HCT116 (cell line): ENCODE measurements around the gene KATNIP. TPM values are rescaled to one million over a fixed set of nuclear protein-coding genes. Genes with fewer than 3 reads are reported as not detected.

Experiments used
- ATAC-seq: fragments of 200-7000 bp; cut with Tn5 transposase; 2 replicates; pipeline ENCODE4 v1.9.1; 2020; ENCODE audit warnings: mild to moderate bottlenecking, moderate library complexity
- BruUV-seq: library from RNA; stranded (reverse); fragments of 400-500 nt; replicated peaks from 2 replicates; lab custom pipeline; 2021; lab: Mats Ljungman, UMichigan
- CTCF ChIA-PET: fragments of 300-600 bp; sonication (Branson Sonifier 250); formaldehyde crosslinking; loops from one replicate; lab custom pipeline; 2021; ENCODE audit warnings: antibody characterized with exemption; lab: Charles Lee
- POLR2A ChIA-PET: fragments of 300-600, 350-600 bp; sonication (Branson Sonifier 250); formaldehyde crosslinking; loops from one replicate; lab custom pipeline; 2021; ENCODE audit warnings: antibody characterized with exemption; lab: Charles Lee
- RAD21 ChIA-PET, 2 experiments: fragments of 300-600 bp; sonication (Branson Sonifier 250); formaldehyde crosslinking; loops; one replicate each; lab custom pipeline; 2023; ENCODE audit warnings: low total read pairs in 2 of 2; ENCODE audit not compliant: uncharacterized antibody in 2 of 2, unreplicated experiment in 2 of 2, low non-redundant PET in 1 of 2; lab: Charles Lee
- DNase-seq: peaks from one replicate; pipeline ENCODE4 v3.0.0-alpha.2; 2010; ENCODE audit warnings: low read depth, low spot score
- H2AFZ ChIP-seq: fragments of 200-600 bp; shearing (Covaris generic), sonication (generic); 2 replicates; pipeline ENCODE4 v1.6.1; 2017; ENCODE audit warnings: low read depth, mixed run types, mixed read lengths, antibody characterized with exemption, low read length; ENCODE audit not compliant: poor library complexity, severe bottlenecking
- H3K27ac ChIP-seq: 2 replicates; pipeline ENCODE4 v1.5.1; 2012; ENCODE audit warnings: low read depth, low read length
- H3K27me3 ChIP-seq: fragments of 200-600 bp; sonication (generic); 2 replicates; pipeline ENCODE4 v1.6.1; 2016; ENCODE audit warnings: mixed run types, low read length, mixed read lengths; ENCODE audit not compliant: insufficient read depth
- H3K36me3 ChIP-seq, 2 experiments: fragments of 200-500 bp in 1 of 2; fragments of 200-600 bp in 1 of 2; sonication (Bioruptor generic) in 1 of 2; sonication (generic) in 1 of 2; 2 replicates each; pipeline versions ENCODE4 v1.5.1 to v1.6.1; 2014 to 2016; ENCODE audit warnings: low read length in 2 of 2, inconsistent platforms in 1 of 2, mixed read lengths in 1 of 2, mixed run types in 1 of 2; ENCODE audit not compliant: insufficient read depth in 2 of 2, control insufficient read depth in 1 of 2
- H3K4me1 ChIP-seq, 2 experiments: fragments of 200-600 bp in 1 of 2; sonication (generic) in 1 of 2; 2 replicates each; pipeline versions ENCODE4 v1.5.1 to v1.6.1; 2012 to 2017; ENCODE audit warnings: low read length in 2 of 2, inconsistent platforms in 1 of 2, mild to moderate bottlenecking in 1 of 2, mixed read lengths in 1 of 2, mixed run types in 1 of 2, moderate library complexity in 1 of 2; ENCODE audit not compliant: insufficient read depth in 2 of 2, control insufficient read depth in 1 of 2
- H3K4me2 ChIP-seq: fragments of 200-600 bp; sonication (generic); 2 replicates; pipeline ENCODE4 v1.6.1; 2017; ENCODE audit warnings: mixed run types, low read length, mixed read lengths
- H3K4me3 ChIP-seq, 2 experiments: fragments of 200-600 bp in 1 of 2; sonication (generic) in 1 of 2; replicated peaks in 1 of 2; 2 replicates each; pipeline ENCODE4 v1.5.1; 2011 to 2016; ENCODE audit warnings: low read length in 2 of 2, control low read depth in 1 of 2, low read depth in 1 of 2, mild to moderate bottlenecking in 1 of 2, mixed read lengths in 1 of 2, mixed run types in 1 of 2
- H3K79me2 ChIP-seq: fragments of 200-600 bp; sonication (generic); 2 replicates; pipeline ENCODE4 v1.6.1; 2017; ENCODE audit warnings: mild to moderate bottlenecking, mixed run types, low read length, moderate library complexity, mixed read lengths; ENCODE audit not compliant: insufficient read depth
- H3K9ac ChIP-seq: fragments of 200-600 bp; sonication (generic); 2 replicates; pipeline ENCODE4 v1.6.1; 2016; ENCODE audit warnings: low read length, mixed read lengths
- H3K9me2 ChIP-seq: fragments of 200-600 bp; sonication (generic), shearing (Covaris generic); 2 replicates; pipeline ENCODE4 v1.6.1; 2017; ENCODE audit warnings: mixed run types, mild to moderate bottlenecking, moderate library complexity; ENCODE audit not compliant: insufficient read depth
- H3K9me3 ChIP-seq, 2 experiments: fragments of 200-500 bp in 1 of 2; fragments of 200-600 bp in 1 of 2; sonication (Bioruptor generic) in 1 of 2; sonication (generic) in 1 of 2; 2 replicates each; pipeline ENCODE4 v1.6.1; 2014 to 2017; ENCODE audit warnings: low read length in 2 of 2, mixed read lengths in 2 of 2, inconsistent platforms in 1 of 2, low read depth in 1 of 2, mild to moderate bottlenecking in 1 of 2, mixed run types in 1 of 2, moderate library complexity in 1 of 2; ENCODE audit not compliant: control insufficient read depth in 1 of 2, insufficient read depth in 1 of 2
- H4K20me1 ChIP-seq: fragments of 200-600 bp; sonication (generic), shearing (Covaris generic); 2 replicates; pipeline ENCODE4 v1.6.1; 2017; ENCODE audit warnings: mixed run types, mild to moderate bottlenecking, moderate library complexity; ENCODE audit not compliant: insufficient read depth
- ATF3 ChIP-seq: IDR thresholded peaks from 2 replicates; pipeline ENCODE4 v1.6.1; 2012
- CTCF ChIP-seq, 3 experiments: fragments of 200-600 bp in 1 of 3; sonication (generic) in 1 of 3; IDR thresholded peaks in 2 of 3; conservative IDR thresholded peaks in 1 of 3; 2 replicates each; pipeline ENCODE4 v1.5.1; 2012 to 2017; ENCODE audit warnings: low read depth in 2 of 3, low read length in 2 of 3, antibody characterized with exemption in 1 of 3, borderline replicate concordance in 1 of 3, control low read depth in 1 of 3, mild to moderate bottlenecking in 1 of 3, mixed read lengths in 1 of 3, mixed run types in 1 of 3, moderate library complexity in 1 of 3; ENCODE audit not compliant: insufficient read depth in 1 of 3
- RAD21 ChIP-seq: IDR thresholded peaks from 2 replicates; pipeline ENCODE4 v1.6.1; 2012; ENCODE audit warnings: low read depth, mild to moderate bottlenecking
- REST ChIP-seq: IDR thresholded peaks from 2 replicates; pipeline ENCODE4 v1.6.1; 2012; ENCODE audit warnings: low read depth
- SIN3A ChIP-seq: IDR thresholded peaks from 2 replicates; pipeline ENCODE4 v1.6.1; 2012; ENCODE audit warnings: low read depth
- SRF ChIP-seq: IDR thresholded peaks from 2 replicates; pipeline ENCODE4 v1.6.1; 2012; ENCODE audit warnings: low read depth
- TCF7L2 ChIP-seq: IDR thresholded peaks from 2 replicates; pipeline ENCODE4 v1.7.0; 2011; ENCODE audit warnings: borderline replicate concordance, inconsistent platforms; ENCODE audit not compliant: insufficient read depth, insufficient read length; ENCODE audit errors: extremely low read depth
- YY1 ChIP-seq: IDR thresholded peaks from 2 replicates; pipeline ENCODE4 v1.6.1; 2011; ENCODE audit warnings: low read length, low read depth, moderate library complexity, mild to moderate bottlenecking; ENCODE audit not compliant: insufficient replicate concordance; ENCODE audit errors: extremely low read depth
- ZBTB33 ChIP-seq: IDR thresholded peaks from 2 replicates; pipeline ENCODE4 v1.6.1; 2011; ENCODE audit warnings: mild to moderate bottlenecking, low read length, moderate library complexity; ENCODE audit not compliant: insufficient replicate concordance; ENCODE audit errors: extremely low read depth
- ZNF274 ChIP-seq: fragments of 200-500 bp; sonication (Bioruptor generic); IDR thresholded peaks from 2 replicates; pipeline ENCODE4 v1.6.1; 2014; ENCODE audit warnings: mild to moderate bottlenecking, low read depth, low read length, inconsistent platforms
- intact Hi-C: fragments of 100-400 bp; cut with micrococcal nuclease; formaldehyde crosslinking; loops from 2 replicates; pipeline ENCODE4 v1.10.0; 2022
- total RNA-seq: library from RNA; stranded (reverse); gene quantifications from one replicate; pipeline ENCODE4 v1.2.1, GENCODE V29; 2021; ENCODE audit not compliant: unreplicated experiment

The KATNIP gene
- total RNA-seq, 1 experiment from 2014 or later, result 23.8 TPM

- H3K79me2 ChIP-seq, result no peaks in the 10 kb centered on the region; the same call in 1 of the 2 replicates
- H3K4me1 ChIP-seq, result no peaks in the 10 kb centered on the region
- no peaks in the 10 kb centered on the region for H3K9me3 ChIP-seq
- H3K36me3 ChIP-seq, result peaks cover 59 to 70% of the 10 kb centered on the region in 2 experiments
- intact Hi-C loops, result no loop called here
- ChIA-PET CTCF (no interaction called here), RAD21 (no interaction called here), POLR2A (no interaction called here)
- no peak overlapping the region for H3K9ac ChIP-seq
- no peak overlapping the region for H3K4me3 ChIP-seq
- no peaks in the 10 kb centered on the region for H3K9me2 ChIP-seq
- TF ChIP-seq CTCF (IDR thresholded peaks at IDR 0.05 in 2 of 3, conservative IDR thresholded peaks at IDR 0.05 in 1 of 3; ENCODE audit: borderline replicate concordance in 1 of 3, insufficient read depth in 1 of 3, low read depth in 2 of 3, low read length in 2 of 3) (no peak), YY1 (no peak), SRF (no peak), ATF3 (no peak), TCF7L2 (no peak), ZNF274 (no peak)
- BruUV-seq, result no TSS peak
- no peak for ATAC-seq
- DNase-seq, result no peak
- no peaks in the 10 kb centered on the region for H4K20me1 ChIP-seq
- H2AFZ ChIP-seq, result no peak overlapping the region
- H3K27ac ChIP-seq, result no peak overlapping the region
- no peaks in the 10 kb centered on the region for H3K27me3 ChIP-seq
- H3K4me2 ChIP-seq, result no peak overlapping the region
Measured at GRCh38 chr16:27539636-27540035, 10.3 kb upstream of the KATNIP start.

DNA sequence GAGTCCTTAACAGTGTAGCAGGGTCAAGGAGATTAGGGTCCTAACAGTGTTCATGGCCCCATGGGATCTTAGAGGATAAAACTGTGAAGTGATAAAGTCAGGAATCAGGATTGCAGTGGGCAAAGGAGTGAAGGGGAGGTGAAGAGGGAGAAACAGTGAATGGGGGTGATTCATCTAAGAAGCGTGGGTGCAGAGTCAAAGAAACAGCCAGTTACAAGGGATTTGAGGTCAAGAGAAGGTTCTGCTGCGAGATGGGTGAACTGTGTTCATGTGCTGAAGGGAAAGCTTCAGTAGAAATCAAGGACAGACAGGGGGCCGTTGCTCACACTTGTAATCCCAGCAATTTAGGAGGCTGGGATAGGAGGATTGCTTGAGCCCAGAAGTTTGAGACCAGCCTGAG, 6.1 kb upstream of the KATNIP start:
- no peak for ATAC-seq
- H3K79me2 ChIP-seq, result peaks cover 33% of the 10 kb centered on the region
- no peak overlapping the region for H3K4me3 ChIP-seq
- intact Hi-C loops, result no loop called here
- BruUV-seq, result no TSS peak
- H3K36me3 ChIP-seq, result peaks cover 36 to 50% of the 10 kb centered on the region in 2 experiments
- H3K4me2 ChIP-seq, result no peak overlapping the region
- H3K27me3 ChIP-seq, result no peaks in the 10 kb centered on the region
- no peak overlapping the region for H3K27ac ChIP-seq
- no peak for DNase-seq
- no peak overlapping the region for H3K9ac ChIP-seq
- peaks cover 5 to 20% of the 10 kb centered on the region in 2 experiments; a peak in 3 of 4 replicates for H3K4me1 ChIP-seq
- ChIA-PET RAD21 (no interaction called here), CTCF (no interaction called here), POLR2A (no interaction called here)
- H2AFZ ChIP-seq, result no peak overlapping the region
- no peaks in the 10 kb centered on the region for H3K9me2 ChIP-seq
- no peaks in the 10 kb centered on the region for H3K9me3 ChIP-seq
- H4K20me1 ChIP-seq, result no peaks in the 10 kb centered on the region
- TF ChIP-seq SIN3A, result no peak
- no peak for TF ChIP-seq REST
- TF ChIP-seq RAD21, result no peak
- no peak for TF ChIP-seq ZBTB33
- TF ChIP-seq YY1, result no peak
- TF ChIP-seq SRF, result no peak
